Muscle of leg (tissue), 11 donors: Measurements from ENCODE around the gene FBXW8. TPM values are rescaled to one million over a fixed set of nuclear protein-coding genes. Genes with fewer than 3 reads are reported as not detected.

ENCODE experiments used
- DNase-seq: peaks from one replicate; pipeline ENCODE4 v3.0.0; 2013
- H3K27ac ChIP-seq: one replicate; pipeline ENCODE4 v1.5.1; 2013; ENCODE audit warnings: mild to moderate bottlenecking, low read length, control low read depth
- H3K27me3 ChIP-seq: one replicate; pipeline ENCODE4 v1.6.1; 2013; ENCODE audit warnings: low read length; ENCODE audit not compliant: control insufficient read depth, insufficient read depth
- H3K36me3 ChIP-seq: one replicate; pipeline ENCODE4 v1.6.1; 2013; ENCODE audit warnings: low read length; ENCODE audit not compliant: control insufficient read depth, insufficient read depth
- H3K4me1 ChIP-seq: one replicate; pipeline ENCODE4 v1.6.1; 2013; ENCODE audit warnings: low read length; ENCODE audit not compliant: control insufficient read depth, insufficient read depth
- H3K4me3 ChIP-seq: one replicate; pipeline ENCODE4 v1.5.1; 2013; ENCODE audit warnings: low read length, control low read depth
- H3K9me3 ChIP-seq: replicated peaks from 2 replicates; pipeline ENCODE4 v1.6.1; 2013; ENCODE audit warnings: low read depth, low read length; ENCODE audit not compliant: control insufficient read depth
- WGBS: methylation state at CpG from one replicate; pipeline ENCODE4 v1.1.5; 2013; ENCODE audit warnings: missing lambda C conversion rate; ENCODE audit not compliant: insufficient coverage; 5-methylcytosine and 5-hydroxymethylcytosine counted together
- polyA plus RNA-seq, 8 donors: library from polyadenylated mRNA; unstranded; fragments of 120-200 nt; gene quantifications; one replicate each; pipeline versions ENCODE4 v1.2.1 to v1.2.3, GENCODE V29; 2013; ENCODE audit warnings: inconsistent platforms in 1 of 8, low replicate concordance in 1 of 8; ENCODE audit not compliant: insufficient read length in 8 of 8, insufficient read depth in 1 of 8
- total RNA-seq: library from RNA; stranded (reverse); fragments of 120-200 nt; gene quantifications from one replicate; pipeline ENCODE4 v1.2.4, GENCODE V29; 2013

The FBXW8 gene
- total and polyA plus RNA-seq, 9 donors, result 11.1 to 20.3 (median 14.8) TPM

DNA sequence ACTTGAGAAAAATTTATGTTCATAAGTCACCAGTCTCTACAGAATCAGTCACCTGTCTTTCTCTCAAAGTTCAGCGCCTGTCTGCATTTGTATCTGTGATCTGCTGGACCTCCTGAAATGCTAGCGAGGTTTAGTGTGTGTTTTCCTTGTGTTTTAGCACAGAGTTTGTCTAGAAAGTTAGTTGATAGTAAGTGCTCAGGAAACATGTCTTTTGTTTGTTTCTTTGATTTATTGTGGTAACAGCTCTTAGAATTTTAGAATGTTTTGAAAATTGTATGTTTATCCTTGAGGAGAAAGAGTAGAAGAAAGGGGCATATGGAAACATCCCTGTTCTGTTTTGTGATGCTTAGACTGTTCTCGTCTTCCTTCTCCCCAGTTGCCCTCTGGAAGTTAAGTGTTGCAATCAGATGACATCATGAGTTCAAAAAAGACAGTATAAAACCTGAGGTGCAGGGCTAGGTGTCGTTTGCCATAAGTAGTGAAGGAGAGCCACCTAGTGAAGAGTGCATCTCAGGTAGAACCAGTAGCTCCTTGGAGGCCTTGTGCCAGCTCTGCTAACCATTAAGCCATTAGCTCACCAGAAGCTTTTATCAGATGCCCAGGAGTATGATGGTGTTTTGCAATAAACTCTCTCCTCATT is 44.8 kb downstream of the FBXW8 start:
- peaks cover 12% of the 10 kb centered on the region for H3K36me3 ChIP-seq
- no peaks in the 10 kb centered on the region for H3K9me3 ChIP-seq
- H3K27me3 ChIP-seq, result no peaks in the 10 kb centered on the region
- peaks cover 4% of the 10 kb centered on the region for H3K4me1 ChIP-seq
- no peak overlapping the region for H3K4me3 ChIP-seq
- DNase-seq, result no peak
- H3K27ac ChIP-seq, result no peak overlapping the region
- 80% methylated on average over 1 of the region's 4 CpGs for whole genome bisulfite sequencing

- Histone ChIP-seq H3K27ac (no peak overlapping the region), H3K4me3 (no peak overlapping the region), H3K9me3 (no peaks in the 10 kb centered on the region), H3K4me1 (peaks cover 4% of the 10 kb centered on the region), H3K27me3 (no peaks in the 10 kb centered on the region), H3K36me3 (peaks cover 13% of the 10 kb centered on the region)
- 83% methylated on average over 1 of the region's 6 CpGs for WGBS
- peak; percentile 46 for DNase-seq
These were observed 47.9 kb downstream of the FBXW8 start for GRCh38 chr12:116958402-116959197.

DNA sequence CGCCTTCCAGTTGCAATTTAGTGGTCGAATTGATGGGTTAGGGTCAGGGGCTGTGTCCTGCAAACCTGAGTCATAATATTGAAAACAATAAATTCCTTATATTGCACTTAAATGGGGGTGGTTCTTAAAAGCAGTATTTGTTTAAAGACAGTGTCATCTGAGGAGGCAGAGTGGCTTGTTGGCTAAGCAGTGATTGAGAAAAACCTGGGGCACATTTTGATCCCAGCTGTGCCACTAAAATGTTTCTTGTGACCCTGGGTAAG is 48.4 kb downstream of the FBXW8 start:
- no CpG with 5 or more reads among the region's 2 CpGs for WGBS

GRCh38 chr12:116959845-116960514 is 49.2 kb downstream of the FBXW8 start:
- H3K4me3 ChIP-seq, result no peak overlapping the region
- 100% methylated on average over 1 of the region's 5 CpGs for WGBS
- no peak overlapping the region for H3K27ac ChIP-seq
- no peaks in the 10 kb centered on the region for H3K27me3 ChIP-seq
- peaks cover 4% of the 10 kb centered on the region for H3K4me1 ChIP-seq
- H3K36me3 ChIP-seq, result peaks cover 17% of the 10 kb centered on the region
- H3K9me3 ChIP-seq, result no peaks in the 10 kb centered on the region
- no peak for DNase-seq

More for the DNA sequence above, 48.4 kb downstream of the FBXW8 start:
- DNase-seq, result no peak
- no peaks in the 10 kb centered on the region for H3K9me3 ChIP-seq
- no peak overlapping the region for H3K4me3 ChIP-seq
- peaks cover 4% of the 10 kb centered on the region for H3K4me1 ChIP-seq
- H3K36me3 ChIP-seq, result peaks cover 13% of the 10 kb centered on the region
- H3K27me3 ChIP-seq, result no peaks in the 10 kb centered on the region
- no peak overlapping the region for H3K27ac ChIP-seq

GRCh38 chr12:116962197-116962596 is 51.4 kb downstream of the FBXW8 start:
- DNase-seq, result no peak
- no peaks in the 10 kb centered on the region for H3K9me3 ChIP-seq
- no peak overlapping the region for H3K4me3 ChIP-seq
- no peaks in the 10 kb centered on the region for H3K27me3 ChIP-seq
- H3K36me3 ChIP-seq, result peaks cover 25% of the 10 kb centered on the region
- no CpG with 5 or more reads among the region's 4 CpGs for whole genome bisulfite sequencing
- peaks cover 4% of the 10 kb centered on the region for H3K4me1 ChIP-seq
- H3K27ac ChIP-seq, result no peak overlapping the region

DNA sequence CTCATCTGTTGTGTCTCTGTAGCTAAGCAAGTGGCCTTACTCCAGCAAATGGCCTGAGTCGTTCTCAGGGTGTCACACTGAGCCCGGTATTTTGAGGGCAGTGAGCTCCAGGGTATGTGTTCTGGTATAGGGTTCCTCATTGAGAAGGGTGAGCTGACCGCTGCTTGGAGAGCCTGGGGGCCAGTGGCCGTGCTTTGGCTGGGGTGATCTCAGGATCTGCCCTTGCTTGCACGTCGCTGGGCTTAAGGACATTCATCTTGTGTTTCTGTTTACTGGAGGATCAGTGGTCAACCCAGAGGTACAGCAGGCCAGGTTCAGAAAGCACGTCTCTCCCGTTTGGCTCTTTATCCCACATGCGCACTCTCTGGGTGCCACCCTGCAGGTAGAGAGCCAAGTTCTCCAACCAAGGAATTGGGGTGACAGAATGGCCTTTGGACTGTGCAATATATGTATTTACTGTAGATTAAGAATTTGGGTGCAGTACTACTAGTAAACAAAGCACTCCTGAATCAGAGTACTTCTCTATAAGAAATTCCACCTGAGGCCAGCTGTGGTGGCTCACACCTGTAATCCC is 52.1 kb downstream of the FBXW8 start:
- Histone ChIP-seq H3K27ac (no peak overlapping the region), H3K27me3 (no peaks in the 10 kb centered on the region), H3K4me3 (no peak overlapping the region), H3K9me3 (no peaks in the 10 kb centered on the region), H3K4me1 (peaks cover 4% of the 10 kb centered on the region), H3K36me3 (peaks cover 25% of the 10 kb centered on the region)
- no peak for DNase-seq
- 89% methylated on average over 9 of the region's 9 CpGs for WGBS

DNA sequence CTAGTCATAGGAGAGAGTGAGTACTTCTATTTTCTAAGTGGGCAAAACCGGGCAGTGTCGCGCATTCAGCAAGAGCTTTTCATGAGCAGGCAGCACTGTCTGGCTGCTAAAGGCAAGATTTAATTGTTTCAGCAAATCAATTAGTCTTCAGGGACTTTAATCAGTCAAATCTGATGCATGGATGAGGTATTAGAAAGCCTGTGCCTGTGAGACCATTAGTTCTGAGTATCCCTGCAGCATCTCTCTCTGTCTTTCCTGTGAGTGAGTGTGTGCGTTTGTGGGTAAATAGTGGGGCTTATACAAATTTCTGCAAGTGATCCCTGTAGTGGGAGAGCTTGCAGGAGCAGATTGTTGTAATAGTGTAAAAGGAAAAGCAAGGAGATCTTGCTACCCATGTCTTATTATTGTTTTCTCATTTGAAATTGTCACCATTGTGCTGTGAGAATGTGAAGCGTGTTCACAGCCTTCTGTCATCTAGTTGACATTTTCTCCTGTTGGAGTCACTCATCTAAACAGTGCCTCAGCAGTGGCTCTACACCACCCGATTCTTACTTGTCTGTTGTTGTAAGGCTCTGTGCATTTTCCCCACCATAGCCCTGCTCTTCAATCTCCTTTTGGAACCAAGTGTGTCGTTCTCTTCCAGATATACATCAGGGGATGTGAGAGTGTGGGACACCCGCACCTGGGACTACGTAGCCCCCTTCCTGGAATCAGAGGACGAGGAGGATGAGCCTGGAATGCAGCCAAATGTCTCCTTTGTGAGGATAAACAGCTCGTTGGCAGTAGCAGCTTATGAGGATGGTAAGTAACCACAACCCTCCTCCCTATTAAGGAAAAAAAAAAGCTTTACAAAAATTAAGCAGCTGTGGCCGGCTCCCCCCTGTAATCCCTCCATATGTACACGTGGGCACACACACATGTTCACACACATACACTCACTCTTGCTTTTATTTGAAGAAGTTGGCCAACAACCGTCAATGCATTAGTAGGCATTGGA is 53.6 kb downstream of the FBXW8 start:
- peaks cover under 1% of the 10 kb centered on the region for H3K4me1 ChIP-seq
- peaks cover 19% of the 10 kb centered on the region for H3K36me3 ChIP-seq
- H3K27me3 ChIP-seq, result no peaks in the 10 kb centered on the region
- no peak overlapping the region for H3K4me3 ChIP-seq
- no peak overlapping the region for H3K27ac ChIP-seq
- WGBS, result 73% methylated on average over 7 of the region's 14 CpGs
- DNase-seq, result no peak
- H3K9me3 ChIP-seq, result no peaks in the 10 kb centered on the region

DNA sequence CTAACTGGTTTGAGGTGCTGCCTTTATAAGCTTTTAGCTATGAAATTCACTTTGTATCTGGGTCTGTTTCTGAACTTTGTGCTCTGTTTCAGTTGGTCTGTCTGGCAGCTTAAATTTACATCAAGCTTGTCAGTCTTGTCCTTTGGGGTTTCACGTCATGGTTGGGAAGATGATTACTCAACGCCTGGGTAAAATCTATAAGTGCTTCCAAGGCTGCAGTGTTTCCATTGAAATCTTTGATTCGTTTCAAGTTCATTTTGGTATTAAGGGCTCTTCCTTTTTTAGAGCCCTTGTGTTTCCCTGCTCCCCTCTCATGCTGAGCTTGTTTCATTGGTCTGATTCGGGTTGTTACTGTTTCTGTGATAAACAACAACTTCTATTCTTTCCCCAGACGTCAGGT is 58.2 kb downstream of the FBXW8 start:
- WGBS, result 33% methylated on average over 1 of the region's 5 CpGs
- no peak overlapping the region for H3K4me3 ChIP-seq
- H3K27ac ChIP-seq, result no peak overlapping the region
- no peaks in the 10 kb centered on the region for H3K27me3 ChIP-seq
- H3K36me3 ChIP-seq, result peaks cover 22% of the 10 kb centered on the region
- no peak for DNase-seq
- no peaks in the 10 kb centered on the region for H3K9me3 ChIP-seq
- H3K4me1 ChIP-seq, result peaks cover 7% of the 10 kb centered on the region

DNA sequence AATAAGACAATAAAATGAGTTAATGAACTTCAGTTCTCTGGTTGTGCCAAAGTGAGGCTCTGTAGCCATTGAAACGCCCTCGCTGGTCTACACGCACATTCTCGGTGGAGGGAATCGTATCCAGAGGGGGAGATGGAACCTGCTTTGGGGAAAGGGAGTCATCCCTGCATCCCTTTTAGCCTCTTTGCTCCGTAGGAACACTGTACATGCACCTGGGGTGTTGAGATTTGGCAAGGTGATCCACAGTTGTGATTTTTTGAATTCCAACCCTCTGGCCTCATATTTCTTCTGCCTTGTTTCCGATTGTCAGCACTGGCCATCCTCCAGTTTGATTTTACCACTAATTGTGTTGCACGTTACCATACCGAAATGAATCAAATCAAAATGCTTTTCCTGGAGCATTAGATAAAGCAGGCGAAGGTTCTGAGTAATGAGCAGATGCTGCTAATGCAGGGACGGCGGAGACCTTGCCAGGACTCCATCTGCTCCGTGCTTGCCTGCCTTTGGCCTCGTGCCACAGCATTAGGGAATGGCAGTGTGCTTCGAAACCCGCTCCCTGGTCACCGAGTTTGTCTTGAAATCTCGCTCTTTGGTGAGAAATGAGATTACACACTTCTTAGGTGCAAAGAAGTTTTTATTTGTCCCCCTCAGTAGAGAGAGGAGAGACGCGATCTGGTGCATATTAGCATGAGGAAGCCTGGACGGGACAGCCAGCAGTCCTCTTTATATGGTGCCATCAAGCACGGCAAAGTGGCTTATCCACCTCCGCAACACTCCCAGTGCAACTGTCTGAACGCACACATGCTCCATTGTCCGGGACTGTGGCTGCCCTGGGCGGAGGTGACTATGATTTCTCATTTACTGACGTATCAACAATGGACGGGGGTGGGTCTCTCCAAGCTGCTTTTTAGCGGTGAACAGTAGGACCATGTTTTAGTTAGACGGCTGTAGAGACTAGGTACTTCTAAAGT is 59.1 kb downstream of the FBXW8 start:
- Histone ChIP-seq H3K27me3 (no peaks in the 10 kb centered on the region), H3K9me3 (no peaks in the 10 kb centered on the region), H3K36me3 (peaks cover 21% of the 10 kb centered on the region), H3K27ac (peak overlapping the region; percentile 15), H3K4me3 (no peak overlapping the region), H3K4me1 (peaks cover 7% of the 10 kb centered on the region)
- peak; percentile 79 for DNase-seq
- 60% methylated on average over 19 of the region's 30 CpGs for WGBS
